Lower leg skin (tissue), 3 donors: ENCODE results near the gene CREB5.

ENCODE experiments used
- POLR2A ChIP-seq, 2 donors: fragments of 450-650 bp; IDR thresholded peaks; one replicate each; pipeline ENCODE4 v1.6.1; 2016 to 2017; ENCODE audit warnings: antibody characterized with exemption in 2 of 2, mild to moderate bottlenecking in 1 of 2, moderate library complexity in 1 of 2
- TF ChIP-seq, protein P1 (sequence below), 3 donors: fragments of 450-650 bp; IDR thresholded peaks; one replicate each; pipeline ENCODE4 v1.5.1; 2016; ENCODE audit warnings: antibody characterized with exemption in 3 of 3, mild to moderate bottlenecking in 3 of 3, moderate library complexity in 2 of 3

- TF ChIP-seq POLR2A (IDR thresholded peaks at IDR 0.05), result no peak
- TF ChIP-seq, protein P1, sequence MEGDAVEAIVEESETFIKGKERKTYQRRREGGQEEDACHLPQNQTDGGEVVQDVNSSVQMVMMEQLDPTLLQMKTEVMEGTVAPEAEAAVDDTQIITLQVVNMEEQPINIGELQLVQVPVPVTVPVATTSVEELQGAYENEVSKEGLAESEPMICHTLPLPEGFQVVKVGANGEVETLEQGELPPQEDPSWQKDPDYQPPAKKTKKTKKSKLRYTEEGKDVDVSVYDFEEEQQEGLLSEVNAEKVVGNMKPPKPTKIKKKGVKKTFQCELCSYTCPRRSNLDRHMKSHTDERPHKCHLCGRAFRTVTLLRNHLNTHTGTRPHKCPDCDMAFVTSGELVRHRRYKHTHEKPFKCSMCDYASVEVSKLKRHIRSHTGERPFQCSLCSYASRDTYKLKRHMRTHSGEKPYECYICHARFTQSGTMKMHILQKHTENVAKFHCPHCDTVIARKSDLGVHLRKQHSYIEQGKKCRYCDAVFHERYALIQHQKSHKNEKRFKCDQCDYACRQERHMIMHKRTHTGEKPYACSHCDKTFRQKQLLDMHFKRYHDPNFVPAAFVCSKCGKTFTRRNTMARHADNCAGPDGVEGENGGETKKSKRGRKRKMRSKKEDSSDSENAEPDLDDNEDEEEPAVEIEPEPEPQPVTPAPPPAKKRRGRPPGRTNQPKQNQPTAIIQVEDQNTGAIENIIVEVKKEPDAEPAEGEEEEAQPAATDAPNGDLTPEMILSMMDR (IDR thresholded peaks at IDR 0.05), result no peak
Measured at GRCh38 chr7:28703037-28703765, 290.9 kb downstream of the CREB5 start.
